ENCODE results near the gene TACC2.
"Not testable (repeated sequence)": the region's sequence is repeated elsewhere in the genome, so short reads cannot be mapped to it uniquely, and the experiment has no call there.

The TACC2 gene

DNA sequence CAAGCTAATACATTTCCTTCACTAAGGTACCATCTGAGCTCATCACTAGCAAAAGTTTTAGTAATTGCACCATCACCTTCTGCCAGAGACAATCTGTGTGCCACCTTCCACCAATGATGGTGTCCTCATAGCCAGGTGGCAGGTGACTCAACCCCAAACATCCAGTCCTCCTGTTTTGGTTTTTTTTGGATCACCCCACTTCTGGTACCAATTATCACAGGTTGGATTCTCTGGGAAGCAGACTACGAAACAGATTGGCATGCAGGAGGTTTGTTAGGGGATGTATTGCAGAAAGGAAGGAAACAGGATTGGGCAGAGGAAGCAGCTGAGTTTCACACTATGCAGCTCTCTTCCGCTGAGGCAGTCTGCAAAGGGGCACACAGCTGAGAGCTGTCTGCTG, 4.5 kb upstream of the TACC2 start:
- DNase-seq: no peak

DNA sequence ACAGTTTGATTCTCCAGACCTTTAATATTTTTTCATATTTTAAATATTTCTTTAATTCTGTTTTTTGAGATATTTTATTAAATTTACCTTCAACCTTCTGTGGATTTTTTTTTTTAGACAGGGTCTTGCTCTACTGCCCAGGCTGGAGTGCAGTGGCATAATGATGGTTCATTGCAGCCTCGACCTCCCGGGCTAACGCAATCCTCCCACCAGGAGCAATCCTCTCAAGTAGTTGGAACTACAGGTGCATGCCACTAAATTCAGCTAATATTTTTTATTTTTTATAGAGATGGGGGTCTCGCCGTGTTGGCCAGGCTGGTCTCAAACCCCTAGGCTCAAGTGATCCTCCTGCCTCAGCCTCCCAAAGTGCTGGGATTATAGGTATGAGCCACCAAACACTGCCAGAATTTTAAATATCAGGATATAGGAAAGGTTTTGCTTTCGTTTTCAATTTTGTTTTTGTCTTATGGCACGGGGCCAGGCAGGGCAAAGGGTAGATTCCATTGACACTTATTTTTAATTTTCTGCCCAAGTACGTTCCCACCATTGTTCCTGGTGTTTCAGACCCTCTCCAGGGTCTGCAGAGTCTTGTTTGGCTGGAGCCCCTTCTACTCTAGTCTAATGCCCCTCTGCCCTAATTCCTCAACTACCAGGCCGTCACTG, 1.2 kb downstream of the TACC2 start:
- no peak for DNase-seq

- not testable (repeated sequence) for DNase-seq
These were observed 2.8 kb downstream of the TACC2 start for GRCh38 chr10:121991727-121992126.

- DNase-seq: no peak
These were observed 5.5 kb downstream of the TACC2 start for GRCh38 chr10:121994429-121994941.

- no peak for DNase-seq
These were observed 9.5 kb downstream of the TACC2 start for GRCh38 chr10:121998462-121998861.

- no peak for DNase-seq
These were observed 10.3 kb downstream of the TACC2 start for GRCh38 chr10:121999301-121999700.

DNA sequence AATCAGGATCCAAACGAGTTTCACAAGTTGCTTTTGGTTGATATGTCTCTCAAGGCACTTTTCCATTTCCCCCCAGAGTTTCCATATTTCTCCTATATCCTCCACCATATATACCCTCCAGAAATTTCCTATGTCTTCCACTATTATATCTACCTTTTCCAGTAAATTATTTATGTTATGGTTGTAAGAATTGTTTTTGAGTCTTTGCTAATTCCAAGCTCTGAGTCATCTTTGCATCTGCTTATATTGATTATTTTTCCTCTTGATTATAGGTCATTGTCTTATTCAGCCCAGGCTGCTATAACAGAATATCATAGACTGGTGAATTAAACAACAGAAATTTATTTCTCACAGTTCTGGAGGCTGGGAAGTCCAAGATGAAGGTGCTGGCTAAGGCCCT, 12.7 kb downstream of the TACC2 start:
- no peak for DNase-seq

DNA sequence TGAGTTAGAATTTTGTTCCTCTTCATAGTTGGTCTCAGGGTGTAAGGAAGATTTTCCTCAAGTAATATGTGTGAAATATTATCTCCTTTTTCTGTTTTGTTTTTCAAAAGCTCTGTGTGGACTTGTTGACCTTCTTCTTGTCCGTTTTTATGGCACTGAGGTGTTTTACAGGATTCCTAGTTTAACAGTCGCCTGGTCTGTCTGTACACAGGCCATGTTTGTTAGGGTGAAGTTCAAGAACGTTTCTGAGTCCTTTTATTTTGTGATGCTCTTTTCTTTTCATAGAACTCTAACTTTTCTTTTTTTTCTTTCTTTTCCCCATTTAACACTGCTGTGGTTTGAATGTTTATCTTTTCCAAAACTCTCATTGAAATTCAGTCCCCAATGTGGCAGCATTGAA, 18.5 kb downstream of the TACC2 start:
- no peak for DNase-seq

DNA sequence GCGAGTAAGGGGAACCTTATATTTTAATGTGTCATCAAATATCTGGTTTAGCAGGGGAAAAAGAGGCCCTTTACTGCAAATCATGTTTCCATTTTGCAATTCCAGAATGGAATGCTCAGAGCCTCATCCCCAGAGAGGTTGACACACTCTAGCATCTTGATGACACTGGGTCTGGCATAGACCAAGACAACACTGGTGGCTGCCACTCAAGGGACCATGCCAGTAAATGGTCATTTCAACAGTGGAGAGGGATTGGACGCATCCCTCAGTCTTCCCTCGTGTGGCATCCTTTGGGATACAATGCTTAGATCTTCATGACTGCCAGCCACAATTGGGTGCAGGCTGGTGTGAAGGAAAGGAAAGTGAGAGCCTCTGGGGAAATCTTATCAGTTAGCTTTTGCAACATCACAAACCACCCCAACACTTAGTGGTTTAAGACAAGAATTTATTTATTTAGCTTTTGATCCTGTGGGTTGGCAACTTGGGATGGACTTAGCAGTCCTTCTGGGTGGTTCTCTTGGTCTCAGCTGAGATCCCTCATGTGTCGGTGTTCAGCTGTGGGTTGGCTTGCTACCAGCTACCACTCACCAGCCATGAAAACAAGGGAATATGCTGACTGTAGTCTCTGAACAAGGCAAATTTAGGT, 21.6 kb downstream of the TACC2 start:
- DNase-seq: no peak

DNA sequence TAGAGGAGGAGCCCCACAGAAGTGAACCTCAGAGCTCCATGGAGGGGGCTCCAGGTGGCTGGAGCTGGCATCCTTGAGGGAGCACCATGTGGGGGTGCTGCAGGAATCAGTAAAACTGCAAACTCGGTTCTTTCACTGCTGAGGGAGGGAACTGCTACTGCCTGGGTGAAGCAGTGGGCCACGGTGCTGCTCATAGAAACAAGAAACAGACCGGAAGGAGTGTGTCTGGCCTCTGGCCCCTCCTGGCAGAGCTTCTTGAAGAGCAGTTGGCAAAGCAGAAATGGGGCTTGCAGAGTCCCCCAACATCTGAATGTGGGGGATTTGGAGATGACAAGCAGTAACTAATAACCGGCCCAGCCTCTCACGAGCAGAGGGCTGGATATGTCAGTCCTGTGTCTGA, 23.8 kb downstream of the TACC2 start:
- DNase-seq: no peak

DNA sequence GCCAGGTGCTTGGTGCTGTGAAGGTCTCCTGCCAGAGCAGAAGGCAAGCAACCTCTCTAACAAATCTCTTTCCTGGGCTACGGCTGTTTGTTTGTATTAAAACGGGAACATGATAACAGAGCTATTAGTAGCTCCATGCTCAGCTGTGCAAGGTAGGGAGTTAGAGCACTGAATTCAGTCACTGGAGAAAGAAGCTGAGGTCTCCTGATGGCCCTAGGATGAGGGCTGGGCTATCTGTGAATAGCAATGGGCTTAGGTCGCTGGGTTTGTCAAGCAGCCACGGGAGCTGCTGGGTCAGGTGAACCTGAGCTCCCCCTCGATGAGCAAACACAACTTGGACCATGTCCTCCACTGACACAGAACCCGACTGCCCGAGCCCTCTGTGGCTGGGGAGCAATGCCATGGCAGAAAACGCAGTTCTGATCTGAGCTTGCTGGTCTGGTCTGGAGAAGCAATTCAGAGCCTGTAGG, 24.4 kb downstream of the TACC2 start:
- DNase-seq: no peak

DNA sequence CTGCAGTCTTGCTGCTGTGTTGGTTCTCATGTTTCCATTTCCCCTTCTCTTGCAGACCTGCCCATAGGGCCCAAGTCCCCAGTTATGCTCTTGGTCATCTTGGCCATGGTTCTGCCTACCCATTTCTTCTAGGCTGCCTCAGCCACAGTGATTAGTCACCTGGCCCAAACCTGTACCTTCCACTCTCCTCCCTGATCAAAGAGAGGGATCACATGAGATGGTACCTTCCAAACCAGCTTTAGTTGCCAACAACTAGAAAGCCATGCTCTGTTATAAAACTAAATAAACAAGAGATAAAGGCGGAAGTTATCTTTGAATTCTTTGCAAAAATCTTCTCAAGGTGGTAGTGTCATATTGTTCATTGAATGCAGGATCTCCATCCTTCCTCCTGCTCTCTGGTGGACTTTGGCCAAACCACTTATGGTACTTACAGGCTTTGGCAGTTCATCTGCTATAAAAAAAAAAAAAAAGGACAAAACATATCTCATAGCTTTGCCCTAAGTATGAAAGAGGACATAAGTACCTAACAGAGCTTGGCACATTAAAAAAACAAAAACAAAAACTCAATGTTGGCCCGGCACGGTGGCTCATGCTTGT, 25.8 kb downstream of the TACC2 start:
- no peak for DNase-seq

DNA sequence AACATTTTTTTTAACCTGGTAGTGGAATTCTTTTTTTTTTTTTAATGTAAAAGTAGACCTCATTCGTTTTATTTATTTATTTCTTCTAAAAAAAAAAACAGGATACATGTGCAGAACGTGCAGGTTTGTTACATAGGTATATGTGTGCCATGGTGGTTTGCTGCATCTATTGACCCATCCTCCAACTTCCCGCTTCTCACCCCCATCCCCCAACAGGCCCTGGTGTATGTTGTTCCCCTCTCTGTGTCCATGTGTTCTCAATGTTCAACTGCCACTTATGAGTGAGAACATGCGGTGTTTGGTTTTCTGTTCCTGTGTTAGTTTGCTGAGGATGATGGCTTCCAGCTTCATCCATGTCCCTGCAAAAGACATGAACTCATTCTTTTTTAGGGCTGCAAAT, 29.0 kb downstream of the TACC2 start:
- not testable (repeated sequence) for DNase-seq

- no peak for DNase-seq
These were observed 29.5 kb downstream of the TACC2 start for GRCh38 chr10:122018491-122018890.

GRCh38 chr10:122018951-122019413, 30.0 kb downstream of the TACC2 start:
- DNase-seq: no peak

- no peak for DNase-seq
These were observed 30.5 kb downstream of the TACC2 start for GRCh38 chr10:122019414-122019975.

DNA sequence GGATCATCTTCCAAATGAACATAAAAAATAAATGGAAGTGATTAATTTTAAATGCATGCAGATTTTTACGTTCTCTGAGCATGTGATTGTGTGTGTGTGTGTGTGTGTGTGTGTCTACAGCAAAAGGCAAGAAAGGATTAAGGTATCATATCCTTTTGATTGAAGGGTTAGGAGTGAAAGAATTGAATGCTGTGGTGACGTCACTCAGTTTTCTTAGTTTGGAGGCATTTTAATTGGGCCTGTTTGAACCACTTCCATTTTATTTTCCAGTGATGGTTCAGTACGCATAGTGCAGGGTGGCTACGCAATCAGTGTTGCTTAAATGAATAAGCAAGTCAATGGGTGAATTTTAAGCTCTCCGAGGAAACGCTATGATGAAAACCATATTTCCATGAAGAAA, 31.3 kb downstream of the TACC2 start:
- no peak for DNase-seq

GRCh38 chr10:122021379-122021778, 32.4 kb downstream of the TACC2 start:
- DNase-seq: peak; percentile 25

GRCh38 chr10:122021828-122022227, 32.9 kb downstream of the TACC2 start:
- no peak for DNase-seq

DNA sequence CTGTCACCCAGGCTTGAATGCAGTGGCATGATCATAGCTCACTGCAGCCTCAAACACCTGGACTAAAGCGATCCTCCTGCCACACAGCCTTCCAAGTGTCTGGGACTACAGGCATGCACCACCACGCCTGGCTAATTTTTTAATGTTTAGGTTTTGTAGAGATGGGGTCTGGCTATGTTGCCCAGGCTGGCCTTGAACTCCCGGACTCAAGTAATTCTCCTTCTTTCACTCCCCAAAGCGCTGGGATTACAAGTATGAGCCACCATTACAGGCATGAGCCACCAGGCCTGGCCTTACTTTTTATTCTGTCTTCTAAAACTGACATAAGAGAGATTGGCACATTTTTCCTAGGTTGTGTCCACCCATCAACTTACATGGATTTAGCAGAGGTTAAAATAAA, 33.3 kb downstream of the TACC2 start:
- no peak for DNase-seq

DNA sequence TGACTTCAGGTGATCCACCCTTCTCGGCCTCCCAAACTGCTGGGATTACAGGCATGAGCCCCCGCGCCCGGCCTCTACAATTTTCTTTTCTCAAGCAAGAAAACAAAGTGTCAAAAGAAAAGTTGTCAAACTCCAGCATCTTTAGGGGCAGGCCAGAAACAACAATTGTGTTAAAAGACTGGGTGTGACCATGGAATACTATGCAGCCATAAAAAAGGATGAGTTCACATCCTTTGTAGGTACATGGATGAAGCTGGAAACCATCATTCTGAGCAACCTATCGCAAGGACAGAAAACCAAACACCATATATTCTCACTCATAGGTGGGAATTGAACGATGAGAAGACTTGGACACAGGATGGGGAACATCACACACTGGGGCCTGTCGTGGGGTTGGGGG, 34.3 kb downstream of the TACC2 start:
- not testable (repeated sequence) for DNase-seq

- no peak for DNase-seq
These were observed 40.7 kb downstream of the TACC2 start for GRCh38 chr10:122029499-122030199.

DNA sequence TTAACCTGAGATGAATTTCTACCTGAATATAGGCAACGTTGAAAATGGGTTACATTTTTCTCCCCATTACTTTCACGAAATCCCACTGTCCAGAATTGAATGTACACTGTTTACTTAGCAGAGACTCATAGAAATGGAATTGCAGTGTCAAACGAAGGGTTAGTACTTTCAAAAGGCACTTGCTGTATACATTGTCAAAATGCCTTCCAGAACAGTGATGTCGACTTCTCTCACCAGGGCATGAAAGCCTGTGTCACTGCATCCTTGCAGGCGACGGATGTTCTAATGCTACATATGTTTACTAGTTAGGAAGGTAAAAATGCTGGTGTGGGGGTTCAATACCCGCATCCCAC, 41.2 kb downstream of the TACC2 start:
- no peak for DNase-seq
